Fibroblast of mammary gland (primary cell): ENCODE measurements around the gene CD59.

Experiments used
- DNase-seq: peaks from one replicate; pipeline ENCODE4 v3.0.0-alpha.2; 2010; ENCODE audit warnings: low read depth
- H3K4me3 ChIP-seq: 2 replicates; pipeline ENCODE4 v1.5.1; 2011; ENCODE audit warnings: low read depth, mild to moderate bottlenecking, low read length, moderate library complexity; ENCODE audit not compliant: control insufficient read depth
- TF ChIP-seq, protein P1 (sequence below): conservative IDR thresholded peaks from 2 replicates; pipeline ENCODE4 v1.5.1; 2011; ENCODE audit warnings: low read depth, low read length, inconsistent platforms; ENCODE audit not compliant: control insufficient read depth, insufficient read depth

Gene CD59

DNA sequence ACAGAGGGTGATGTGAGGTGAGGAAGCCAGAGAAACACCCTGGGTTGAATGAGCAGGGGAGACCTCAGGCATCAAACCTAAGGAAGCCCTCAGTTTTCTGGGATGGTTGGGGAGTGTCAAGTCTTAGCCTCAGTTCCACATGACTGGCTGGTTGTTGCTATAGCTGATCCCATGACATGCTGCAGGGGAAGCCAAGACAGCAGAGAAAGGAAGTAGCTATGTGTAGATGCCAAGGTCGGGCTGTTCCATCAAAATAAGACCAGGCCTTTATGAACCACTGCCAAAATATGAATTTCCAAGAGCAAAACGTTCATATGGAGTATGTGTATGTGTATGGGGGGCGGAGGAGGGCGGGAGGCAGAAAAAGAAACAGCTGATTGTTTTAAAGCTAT is 11.6 kb downstream of the CD59 start:
- DNase-seq: peak; percentile 77
- TF ChIP-seq, protein P1, sequence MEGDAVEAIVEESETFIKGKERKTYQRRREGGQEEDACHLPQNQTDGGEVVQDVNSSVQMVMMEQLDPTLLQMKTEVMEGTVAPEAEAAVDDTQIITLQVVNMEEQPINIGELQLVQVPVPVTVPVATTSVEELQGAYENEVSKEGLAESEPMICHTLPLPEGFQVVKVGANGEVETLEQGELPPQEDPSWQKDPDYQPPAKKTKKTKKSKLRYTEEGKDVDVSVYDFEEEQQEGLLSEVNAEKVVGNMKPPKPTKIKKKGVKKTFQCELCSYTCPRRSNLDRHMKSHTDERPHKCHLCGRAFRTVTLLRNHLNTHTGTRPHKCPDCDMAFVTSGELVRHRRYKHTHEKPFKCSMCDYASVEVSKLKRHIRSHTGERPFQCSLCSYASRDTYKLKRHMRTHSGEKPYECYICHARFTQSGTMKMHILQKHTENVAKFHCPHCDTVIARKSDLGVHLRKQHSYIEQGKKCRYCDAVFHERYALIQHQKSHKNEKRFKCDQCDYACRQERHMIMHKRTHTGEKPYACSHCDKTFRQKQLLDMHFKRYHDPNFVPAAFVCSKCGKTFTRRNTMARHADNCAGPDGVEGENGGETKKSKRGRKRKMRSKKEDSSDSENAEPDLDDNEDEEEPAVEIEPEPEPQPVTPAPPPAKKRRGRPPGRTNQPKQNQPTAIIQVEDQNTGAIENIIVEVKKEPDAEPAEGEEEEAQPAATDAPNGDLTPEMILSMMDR: no peak
- H3K4me3 ChIP-seq: no peak overlapping the region

DNA sequence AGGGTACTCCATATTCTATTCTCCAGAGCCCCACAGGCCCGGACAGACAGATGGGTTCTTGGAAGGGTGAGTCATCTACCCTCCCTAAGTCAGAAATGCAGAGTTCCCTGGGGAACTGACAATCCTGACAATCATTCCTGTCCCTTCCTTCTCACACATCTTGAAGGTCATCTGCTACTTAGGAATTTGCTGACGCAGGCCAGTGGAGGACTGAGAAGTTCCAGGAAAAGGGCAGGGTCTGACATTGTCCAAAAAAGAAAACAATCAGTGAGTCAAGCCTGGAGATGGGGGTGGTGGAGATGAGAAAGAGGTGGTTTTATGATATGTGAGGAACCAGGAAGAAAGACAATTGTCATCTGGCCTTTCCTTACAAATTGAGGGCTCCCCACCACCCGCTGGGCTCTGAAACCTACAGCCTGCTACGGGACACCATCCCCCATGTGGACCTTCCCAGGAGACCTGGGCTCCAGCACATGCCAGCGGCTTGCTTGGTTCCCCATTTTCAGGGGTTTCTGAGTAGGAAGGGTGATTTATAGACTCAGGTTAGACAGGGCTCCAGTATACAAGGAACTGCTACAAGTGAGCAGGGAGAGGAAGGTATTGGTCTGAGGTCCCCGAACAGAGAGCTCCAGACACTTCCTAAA is 12.9 kb downstream of the CD59 start:
- DNase-seq: peak; percentile 99
- H3K4me3 ChIP-seq: no peak overlapping the region
- TF ChIP-seq, protein P1: no peak

DNA sequence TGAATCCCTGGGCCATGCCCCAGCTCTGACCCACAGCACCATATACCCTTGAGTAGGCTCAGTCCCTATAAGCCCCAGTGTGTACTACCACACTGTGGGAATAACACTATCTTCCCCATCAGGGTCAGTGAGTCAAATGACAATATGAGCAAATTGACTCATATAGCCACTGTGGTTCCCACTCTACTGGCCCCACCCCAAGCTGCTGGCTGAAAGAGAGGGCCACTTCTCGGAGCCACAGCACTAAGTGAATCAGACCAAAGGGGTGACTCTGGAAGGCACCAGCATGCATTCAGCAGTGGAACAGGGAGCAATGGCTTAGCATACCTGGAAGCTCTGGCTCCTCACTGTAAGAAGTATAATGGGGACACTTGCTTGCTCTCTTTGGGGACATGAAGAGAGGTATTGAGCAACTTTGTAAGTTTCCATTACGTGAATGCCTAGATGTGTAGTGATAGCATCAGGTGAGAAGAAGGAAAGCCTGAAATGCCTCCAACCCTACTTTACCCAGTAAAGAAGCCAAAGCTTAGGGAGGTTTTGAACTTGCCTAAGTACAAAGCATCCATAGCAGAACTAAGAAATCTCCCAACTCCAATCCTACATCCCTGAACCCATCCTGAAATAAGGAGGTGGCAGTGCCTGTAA is 13.5 kb downstream of the CD59 start:
- TF ChIP-seq, protein P1: no peak
- DNase-seq: peak; percentile 89
- H3K4me3 ChIP-seq: no peak overlapping the region

- DNase-seq: no peak
- H3K4me3 ChIP-seq: no peak overlapping the region
- TF ChIP-seq, protein P1: no peak
Measured at GRCh38 chr11:33721984-33722383, 14.2 kb downstream of the CD59 start.

GRCh38 chr11:33721426-33721825 is 14.8 kb downstream of the CD59 start:
- peak; percentile 68 for DNase-seq
- TF ChIP-seq, protein P1: no peak
- no peak overlapping the region for H3K4me3 ChIP-seq

DNA sequence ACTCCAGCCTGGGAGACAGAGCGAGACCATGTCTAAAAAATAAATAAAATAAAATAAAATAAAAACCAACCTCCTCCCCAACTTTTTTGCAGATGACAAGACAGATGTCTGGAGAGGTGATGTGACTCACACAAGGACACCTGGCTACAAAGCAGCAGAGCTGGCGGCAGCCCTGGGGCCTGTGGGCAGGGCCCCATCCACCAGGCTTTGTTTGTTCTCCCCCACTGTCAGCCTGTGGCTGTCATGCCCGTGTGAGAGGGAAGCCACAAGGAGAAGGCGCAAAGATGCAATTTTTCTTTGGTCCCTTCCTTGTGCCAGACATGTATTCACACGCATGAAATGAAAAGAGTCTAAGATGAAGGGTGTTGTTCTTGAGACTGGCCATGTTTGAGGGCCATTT is 16.6 kb downstream of the CD59 start:
- no peak overlapping the region for H3K4me3 ChIP-seq
- TF ChIP-seq, protein P1: no peak
- DNase-seq: no peak
